Activated naive CD8-positive, alpha-beta T cell (primary cell): ENCODE measurements around the gene ALDH9A1.
"Not testable (repeated sequence)": the region's sequence is repeated elsewhere in the genome, so short reads cannot be mapped to it uniquely, and the experiment has no call there.

Experiments
- H3K27ac Mint-ChIP-seq: one replicate; pipeline ENCODE4 v1.8.0; 2021; ENCODE audit warnings: mixed read lengths
- H3K27me3 Mint-ChIP-seq: one replicate; pipeline ENCODE4 v1.8.0; 2021; ENCODE audit warnings: mixed read lengths
- H3K36me3 Mint-ChIP-seq: one replicate; pipeline ENCODE4 v1.8.0; 2021; ENCODE audit warnings: mixed read lengths
- H3K4me1 Mint-ChIP-seq: one replicate; pipeline ENCODE4 v1.8.0; 2021; ENCODE audit warnings: low read depth, mixed read lengths
- H3K4me3 Mint-ChIP-seq: one replicate; pipeline ENCODE4 v1.8.0; 2021; ENCODE audit warnings: mild to moderate bottlenecking, mixed read lengths
- H3K9me3 Mint-ChIP-seq: one replicate; pipeline ENCODE4 v1.8.0; 2021; ENCODE audit warnings: low read depth, mixed read lengths

Gene ALDH9A1

DNA sequence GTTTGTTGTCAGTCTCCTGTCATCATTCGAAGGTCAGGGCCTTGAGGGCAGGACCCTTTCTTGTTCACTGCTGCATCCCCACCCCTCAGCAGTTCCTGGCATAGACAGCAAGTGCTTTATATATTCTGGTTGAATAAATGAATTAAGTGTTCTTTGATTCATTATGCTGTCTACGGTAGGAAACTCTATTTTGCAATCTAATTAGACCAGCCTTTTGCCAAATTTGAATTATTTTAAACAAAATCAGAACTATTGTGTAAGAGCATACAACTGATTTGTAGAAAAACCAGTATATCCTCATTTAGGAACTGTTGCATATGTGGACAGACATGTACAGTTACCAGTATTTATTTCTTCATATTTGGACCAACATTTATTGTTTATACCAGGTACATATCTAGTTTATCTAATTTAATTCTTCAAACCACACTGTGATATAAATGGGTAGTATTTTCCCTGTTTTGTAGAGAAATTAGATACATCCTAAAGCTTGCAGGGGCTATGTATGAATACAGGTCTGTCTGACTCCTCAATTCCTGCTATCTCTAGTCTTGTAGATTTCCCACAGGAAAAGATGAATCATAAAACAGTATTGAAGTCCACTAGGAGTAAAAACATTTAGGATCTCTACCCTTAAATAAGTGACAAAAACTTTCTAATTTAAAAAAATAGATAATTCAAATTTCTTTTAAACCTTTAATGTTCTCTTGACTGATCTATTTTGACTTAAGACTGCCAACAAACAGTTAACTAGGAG, 57.0 kb downstream of the ALDH9A1 start:
- Mint-ChIP-seq H3K9me3 (no peaks in the 10 kb centered on the region), H3K27ac (no peak overlapping the region), H3K4me1 (peaks cover 16% of the 10 kb centered on the region), H3K27me3 (no peaks in the 10 kb centered on the region), H3K4me3 (no peak overlapping the region), H3K36me3 (peaks cover 4% of the 10 kb centered on the region)

DNA sequence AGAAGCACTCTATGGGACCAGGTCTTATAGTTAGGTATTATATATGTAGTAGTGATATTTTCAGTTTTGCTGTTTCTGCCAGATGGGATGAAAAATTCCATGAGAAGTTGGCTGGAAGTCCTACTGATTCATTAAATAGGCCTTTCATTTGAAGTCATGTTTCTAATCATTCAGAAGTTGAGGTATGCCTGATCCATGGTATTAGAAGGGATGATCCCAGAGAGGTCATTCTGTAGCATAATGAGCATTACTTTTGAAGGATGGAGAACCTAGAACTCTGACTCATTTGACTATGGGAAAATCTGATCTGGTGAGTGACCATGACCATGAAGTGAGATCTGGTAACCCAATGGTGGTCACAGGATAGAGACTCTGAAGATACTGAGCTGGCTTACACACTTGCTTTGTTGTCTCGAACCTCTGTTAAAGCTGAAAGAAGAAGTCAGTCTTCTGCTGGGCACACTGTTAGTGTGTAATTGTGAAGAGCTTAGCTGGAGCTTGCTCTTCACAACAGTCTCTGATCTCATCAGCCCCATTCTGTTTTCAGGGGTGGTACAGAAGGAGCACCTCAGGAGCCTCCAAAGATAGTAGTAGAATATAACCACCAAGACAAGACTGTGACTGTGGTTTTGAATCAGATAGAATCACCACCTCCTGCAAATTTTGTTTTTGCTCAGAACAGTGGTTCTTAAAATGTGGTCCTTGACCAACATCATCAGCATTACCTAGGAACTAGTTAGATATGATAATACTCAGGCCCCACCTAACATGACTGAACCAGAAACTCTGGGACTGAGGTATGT, 58.3 kb downstream of the ALDH9A1 start:
- Mint-ChIP-seq H3K4me1 (peaks cover 8% of the 10 kb centered on the region), H3K9me3 (no peaks in the 10 kb centered on the region), H3K27me3 (no peaks in the 10 kb centered on the region), H3K27ac (no peak overlapping the region), H3K36me3 (peaks cover 4% of the 10 kb centered on the region), H3K4me3 (no peak overlapping the region)

DNA sequence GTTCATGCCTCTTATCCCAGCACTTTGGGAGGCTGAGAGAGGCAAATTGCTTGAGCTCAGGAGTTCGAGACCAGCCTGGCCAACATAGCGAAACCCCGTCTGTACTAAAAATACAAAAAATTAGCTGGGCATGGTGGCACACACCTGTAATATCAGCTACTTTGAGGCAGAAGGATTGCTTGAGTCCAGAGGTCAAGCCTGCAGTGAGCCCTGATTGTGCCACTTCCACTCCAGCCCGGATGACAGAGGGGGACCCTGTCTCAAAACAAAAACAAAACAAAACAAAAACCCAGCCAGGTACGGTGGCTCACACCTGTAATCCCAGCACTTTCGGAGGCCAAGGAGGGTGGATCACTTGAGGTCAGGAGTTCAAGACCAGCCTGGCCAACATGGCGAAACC, 60.2 kb downstream of the ALDH9A1 start:
- not testable (repeated sequence) for H3K36me3 Mint-ChIP-seq, H3K9me3 Mint-ChIP-seq, H3K27ac Mint-ChIP-seq, H3K27me3 Mint-ChIP-seq, H3K4me3 Mint-ChIP-seq
- H3K4me1 Mint-ChIP-seq = peaks cover 19% of the 10 kb centered on the region

DNA sequence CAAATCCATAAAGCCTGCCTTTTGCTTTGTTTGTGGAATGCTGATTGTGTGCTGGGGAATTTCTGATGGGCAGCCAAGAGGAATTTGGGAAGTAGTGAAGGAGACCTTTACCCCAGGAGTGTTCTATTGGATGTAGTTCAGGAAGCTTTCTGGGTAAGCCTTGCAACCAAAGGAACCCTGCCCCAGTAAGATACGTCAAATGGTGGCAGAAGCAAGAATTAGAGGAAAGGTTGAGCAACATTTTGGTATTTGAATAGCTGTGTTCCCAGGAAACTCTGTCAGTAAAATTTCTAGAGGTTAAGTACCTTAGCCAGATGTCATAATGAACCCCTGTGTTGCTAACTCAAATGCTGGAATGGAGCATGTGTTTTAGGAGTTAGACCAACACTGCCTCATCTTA, 60.9 kb downstream of the ALDH9A1 start:
- no peak overlapping the region for H3K27ac Mint-ChIP-seq
- no peaks in the 10 kb centered on the region for H3K9me3 Mint-ChIP-seq
- H3K4me3 Mint-ChIP-seq = no peak overlapping the region
- H3K4me1 Mint-ChIP-seq = peaks cover 19% of the 10 kb centered on the region
- no peaks in the 10 kb centered on the region for H3K27me3 Mint-ChIP-seq
- peaks cover 4% of the 10 kb centered on the region for H3K36me3 Mint-ChIP-seq

DNA sequence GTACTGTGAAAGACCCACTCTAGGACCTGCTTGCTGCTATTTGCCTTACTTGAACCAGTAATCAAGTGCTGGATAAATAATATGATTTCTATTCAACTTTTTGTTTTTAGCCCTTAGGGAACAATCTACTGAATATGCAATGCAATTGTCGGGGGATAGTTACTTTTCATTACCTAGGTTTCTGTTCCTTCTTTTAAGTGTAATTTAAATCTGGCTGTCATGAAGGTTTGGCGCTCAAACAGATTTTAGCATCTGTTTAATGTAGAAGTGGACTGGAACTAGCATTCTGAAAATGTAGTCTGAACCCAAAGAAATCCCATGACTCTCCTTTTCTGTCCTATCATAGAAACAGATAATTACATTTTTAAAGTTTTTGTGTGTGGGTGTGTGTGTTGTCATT, 62.5 kb downstream of the ALDH9A1 start:
- Mint-ChIP-seq H3K27me3 (no peaks in the 10 kb centered on the region), H3K4me1 (peaks cover 19% of the 10 kb centered on the region), H3K9me3 (no peaks in the 10 kb centered on the region), H3K4me3 (no peak overlapping the region), H3K36me3 (peaks cover 4% of the 10 kb centered on the region), H3K27ac (no peak overlapping the region)

DNA sequence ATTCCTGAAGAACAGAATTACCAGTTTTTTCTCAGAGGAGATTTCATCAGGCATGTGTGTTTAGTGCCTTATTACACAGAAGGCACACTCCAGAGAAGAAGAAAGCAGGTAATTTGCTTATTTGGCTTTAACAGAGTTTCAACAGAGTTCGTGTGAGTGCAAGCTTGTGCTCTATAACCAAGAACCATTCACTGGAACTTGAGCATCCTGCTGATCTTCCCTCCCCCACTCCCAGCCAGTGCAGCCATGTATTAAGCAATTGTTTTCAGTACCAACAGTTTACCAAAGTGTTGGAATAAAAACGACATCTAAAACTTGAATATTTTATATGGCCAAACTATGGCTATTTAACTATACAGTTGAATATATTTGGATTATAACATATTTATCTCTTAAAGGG, 63.0 kb downstream of the ALDH9A1 start:
- Mint-ChIP-seq H3K27me3 (no peaks in the 10 kb centered on the region), H3K36me3 (peaks cover 4% of the 10 kb centered on the region), H3K27ac (no peak overlapping the region), H3K9me3 (no peaks in the 10 kb centered on the region), H3K4me3 (no peak overlapping the region), H3K4me1 (peaks cover 17% of the 10 kb centered on the region)

DNA sequence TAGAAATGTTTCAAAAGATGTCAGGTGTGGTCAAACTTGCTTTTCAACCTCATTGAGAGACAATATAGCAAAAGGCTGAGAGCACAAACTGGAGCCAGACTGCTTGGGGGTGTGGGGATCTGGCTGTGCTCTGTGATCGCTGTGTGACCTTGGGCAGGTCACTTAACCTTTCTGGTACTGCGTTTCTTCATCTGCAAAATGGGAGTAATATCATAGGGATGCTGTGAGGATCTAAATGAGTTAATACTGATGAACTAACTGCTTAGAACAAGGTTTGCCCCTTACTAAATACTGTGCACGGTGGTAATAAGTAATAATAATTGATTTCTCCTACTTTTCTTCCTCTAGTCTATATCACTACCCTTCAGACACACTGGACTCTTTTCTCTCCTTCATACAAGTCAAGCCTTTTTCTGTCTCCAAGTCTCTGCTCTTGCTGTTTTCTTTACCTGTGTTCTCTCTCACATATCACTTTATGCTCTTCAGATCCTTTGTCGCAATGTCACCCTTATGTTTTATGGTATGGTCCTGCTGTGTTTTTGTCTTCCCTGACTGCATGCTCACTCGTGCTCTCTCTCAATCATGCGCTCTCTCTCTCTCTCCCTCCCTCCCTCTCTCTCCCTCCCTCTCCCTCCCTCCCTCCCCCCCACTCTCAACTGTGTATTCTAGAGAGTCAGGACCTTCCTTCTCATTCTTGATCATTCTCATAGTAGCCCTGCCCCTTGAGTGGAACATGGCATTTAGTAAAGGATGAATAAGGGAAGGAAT, 64.0 kb downstream of the ALDH9A1 start:
- no peak overlapping the region for H3K27ac Mint-ChIP-seq

DNA sequence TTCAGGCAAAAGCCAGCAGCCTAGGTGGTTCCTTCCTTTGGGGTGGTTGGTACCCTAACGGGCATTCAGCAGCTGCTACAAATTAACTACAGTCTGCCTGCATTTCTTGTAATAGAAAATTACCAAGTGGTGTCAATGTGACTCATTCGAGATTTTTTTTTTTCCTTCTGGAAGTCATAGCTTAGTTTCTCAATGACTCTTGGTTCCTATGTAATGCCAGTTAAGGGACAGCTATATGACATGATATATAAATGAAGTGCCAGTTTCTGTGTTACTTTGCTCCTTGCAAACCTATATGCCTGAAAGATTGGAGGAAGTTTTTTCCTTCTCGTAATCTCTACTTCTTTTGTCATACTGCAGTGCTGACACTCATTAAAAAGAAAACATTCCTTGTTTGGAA, 64.7 kb downstream of the ALDH9A1 start:
- Mint-ChIP-seq H3K4me1 (peaks cover 18% of the 10 kb centered on the region), H3K36me3 (no peaks in the 10 kb centered on the region), H3K27me3 (no peaks in the 10 kb centered on the region), H3K27ac (no peak overlapping the region), H3K4me3 (no peak overlapping the region), H3K9me3 (no peaks in the 10 kb centered on the region)

More for the DNA sequence above, 64.0 kb downstream of the ALDH9A1 start:
- Mint-ChIP-seq H3K36me3 (no peaks in the 10 kb centered on the region), H3K4me3 (no peak overlapping the region), H3K27me3 (no peaks in the 10 kb centered on the region), H3K9me3 (no peaks in the 10 kb centered on the region), H3K4me1 (peaks cover 15% of the 10 kb centered on the region)

DNA sequence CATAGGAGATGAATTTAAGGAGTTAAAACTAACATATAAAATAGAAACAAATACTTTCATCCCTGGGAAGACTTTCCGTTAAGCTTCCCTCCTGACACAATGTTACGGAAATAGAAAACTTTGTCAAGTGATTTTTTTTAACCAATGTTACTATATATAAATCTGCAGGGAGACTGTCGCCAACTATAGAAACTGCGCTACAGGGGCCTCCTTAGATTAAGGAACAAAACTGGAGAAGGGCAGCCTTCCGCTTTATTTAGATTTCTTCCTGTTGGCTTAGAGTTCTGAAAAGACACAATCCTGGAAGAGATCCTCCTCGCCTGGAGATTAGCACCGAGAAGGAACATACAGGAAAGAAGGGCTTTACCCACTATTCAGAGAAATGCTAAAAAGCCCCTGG, 65.9 kb downstream of the ALDH9A1 start:
- Mint-ChIP-seq H3K27ac (no peak overlapping the region), H3K36me3 (no peaks in the 10 kb centered on the region), H3K9me3 (no peaks in the 10 kb centered on the region), H3K27me3 (no peaks in the 10 kb centered on the region), H3K4me3 (peak overlapping the region; percentile 36), H3K4me1 (peaks cover 18% of the 10 kb centered on the region)

DNA sequence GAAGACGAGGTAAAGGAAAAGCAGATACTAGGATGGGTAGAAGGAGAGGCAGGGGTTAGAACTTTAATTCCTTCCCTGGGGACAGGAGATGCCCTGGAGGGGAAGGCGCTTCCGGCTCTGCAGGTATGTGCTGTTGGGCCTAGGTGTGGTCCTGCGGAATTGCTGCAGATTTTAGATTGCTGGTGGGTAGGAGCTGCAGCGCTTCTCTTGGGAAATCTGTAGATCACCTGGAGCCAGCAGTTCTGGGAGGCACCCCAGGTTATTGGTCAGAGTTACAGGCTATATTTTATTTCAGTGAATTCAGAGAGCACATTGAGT, 66.3 kb downstream of the ALDH9A1 start:
- no peak overlapping the region for H3K27ac Mint-ChIP-seq
- no peak overlapping the region for H3K4me3 Mint-ChIP-seq
- H3K27me3 Mint-ChIP-seq = no peaks in the 10 kb centered on the region
- no peaks in the 10 kb centered on the region for H3K36me3 Mint-ChIP-seq
- no peaks in the 10 kb centered on the region for H3K9me3 Mint-ChIP-seq
- H3K4me1 Mint-ChIP-seq = peaks cover 18% of the 10 kb centered on the region

DNA sequence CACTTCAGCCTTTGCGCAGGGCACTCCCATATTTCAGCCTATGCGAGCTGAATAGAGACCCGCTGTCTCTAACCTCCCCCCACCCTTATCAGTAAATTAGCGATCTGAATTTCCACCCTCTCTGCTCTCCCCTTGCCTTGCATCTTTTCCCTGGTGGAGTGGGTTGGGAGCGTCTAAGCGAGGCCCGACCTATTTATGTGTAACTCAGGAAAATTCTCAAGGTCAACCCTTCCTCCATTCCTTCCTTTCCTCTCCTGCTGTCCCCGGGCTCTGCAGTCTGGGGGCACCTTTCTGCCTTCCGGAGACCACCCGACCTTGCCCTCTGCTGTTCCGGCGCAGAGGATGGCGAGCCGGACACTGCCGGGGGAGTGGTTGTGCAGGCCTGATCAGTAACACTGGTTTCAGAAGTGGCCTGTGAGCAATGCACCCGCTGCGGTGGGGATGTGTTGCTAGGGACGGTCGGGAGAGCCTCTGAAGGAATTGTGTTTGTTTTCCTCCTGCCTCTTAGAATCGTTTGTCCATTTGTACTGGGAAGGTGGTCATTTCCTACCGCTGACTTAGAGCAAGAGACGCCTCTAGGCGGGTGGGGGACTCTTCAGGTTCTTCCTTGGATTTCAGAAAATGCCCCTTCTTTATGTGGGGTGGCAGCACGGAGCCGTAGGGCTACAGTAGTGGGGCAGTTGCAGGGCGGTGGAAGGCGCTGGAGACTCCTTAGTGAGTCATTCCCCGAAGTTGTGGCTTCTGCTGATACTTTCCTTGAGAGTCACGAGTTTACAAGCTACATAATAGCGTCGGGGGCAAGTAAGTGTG, 66.8 kb downstream of the ALDH9A1 start:
- H3K27ac Mint-ChIP-seq = no peak overlapping the region
- H3K27me3 Mint-ChIP-seq = no peaks in the 10 kb centered on the region
- H3K4me1 Mint-ChIP-seq = peaks cover 18% of the 10 kb centered on the region
- no peaks in the 10 kb centered on the region for H3K36me3 Mint-ChIP-seq
- no peaks in the 10 kb centered on the region for H3K9me3 Mint-ChIP-seq
- no peak overlapping the region for H3K4me3 Mint-ChIP-seq

DNA sequence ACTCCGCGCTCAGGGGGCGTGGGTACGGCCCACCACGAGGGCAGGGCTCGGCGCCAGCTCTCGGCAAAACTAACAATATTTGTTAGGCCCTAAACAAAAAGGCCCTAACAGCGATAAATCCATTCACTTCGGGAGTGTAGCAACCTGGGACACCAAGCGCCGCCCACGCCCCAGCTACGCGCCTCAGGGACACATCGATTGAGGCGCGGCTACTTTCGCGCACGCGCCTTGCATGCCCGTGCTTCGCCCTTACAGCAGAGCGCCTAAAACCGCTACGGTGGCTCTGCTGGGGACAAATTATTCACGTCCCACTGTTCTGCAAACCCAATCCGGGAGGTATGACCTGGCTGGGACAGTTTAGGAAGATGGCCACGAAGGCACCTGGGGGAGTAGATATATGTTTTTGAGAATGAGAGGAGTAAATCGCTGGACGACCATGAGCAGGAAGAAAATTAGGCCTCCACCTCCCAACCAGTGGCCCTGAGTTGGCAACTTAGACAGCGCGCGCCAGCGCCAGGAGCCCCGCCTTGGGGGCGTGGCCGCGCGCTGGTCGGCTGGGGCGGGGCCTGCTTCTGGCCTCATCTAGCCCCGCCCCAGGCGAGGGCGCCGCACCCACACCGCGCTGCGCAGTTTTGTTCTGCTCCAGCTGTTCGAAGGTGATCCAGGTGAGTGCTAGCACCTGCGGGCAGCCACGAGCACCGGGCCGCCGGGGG, 67.6 kb downstream of the ALDH9A1 start, which contains the start of gene MGST3:
Gene MGST3, plus strand, starts transcription at position 606 of the 713 bp plus-strand sequence. CDS start 18,614 bp downstream, outside the sequence.
- H3K4me1 Mint-ChIP-seq = peaks cover 18% of the 10 kb centered on the region
- H3K36me3 Mint-ChIP-seq = no peaks in the 10 kb centered on the region
- no peak within 1 kb of the TSS for H3K4me3 Mint-ChIP-seq
- no peaks in the 10 kb centered on the region for H3K9me3 Mint-ChIP-seq
- no peaks in the 10 kb centered on the region for H3K27me3 Mint-ChIP-seq
- peak within 1 kb of the TSS; percentile 81 for H3K27ac Mint-ChIP-seq

DNA sequence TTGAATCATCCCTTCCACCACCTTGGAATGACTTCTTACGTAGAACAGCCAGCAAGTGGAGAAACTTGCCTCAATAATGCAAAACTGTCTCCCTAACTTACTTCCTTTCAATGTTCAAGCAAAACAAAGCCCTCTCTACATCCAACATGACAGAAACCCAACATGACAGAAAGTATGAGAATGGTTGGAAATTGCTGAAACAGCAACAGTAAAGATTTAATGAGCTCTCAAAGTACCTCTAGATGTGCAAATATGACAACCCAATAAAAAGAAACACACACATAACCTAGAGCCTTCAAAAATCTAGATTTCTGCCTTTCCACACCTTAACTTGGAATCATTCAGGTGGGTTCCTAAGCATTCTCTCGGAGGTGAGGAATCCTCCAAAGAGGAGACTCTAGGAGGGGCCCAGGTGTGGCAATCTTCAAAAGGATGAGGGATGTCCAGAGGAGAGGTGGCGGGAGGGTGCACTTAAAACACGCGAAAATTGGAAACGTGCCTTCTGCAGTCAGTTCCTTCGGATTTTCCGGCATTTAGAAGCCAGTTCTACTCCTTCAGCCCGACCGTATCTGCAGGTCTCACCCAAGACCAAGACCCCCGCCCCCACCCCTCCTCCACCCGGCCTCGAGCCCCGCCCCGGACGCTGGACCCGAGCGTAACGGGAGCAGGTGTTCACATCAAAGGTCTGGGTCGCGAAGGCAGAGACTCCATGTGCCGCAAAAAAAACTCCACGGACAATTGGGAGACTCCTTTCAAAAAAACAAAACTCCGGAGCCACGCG, 68.3 kb downstream of the ALDH9A1 start:
- H3K9me3 Mint-ChIP-seq = no peaks in the 10 kb centered on the region
- no peak overlapping the region for H3K4me3 Mint-ChIP-seq
- H3K27me3 Mint-ChIP-seq = no peaks in the 10 kb centered on the region
- peaks cover 18% of the 10 kb centered on the region for H3K4me1 Mint-ChIP-seq
- H3K27ac Mint-ChIP-seq = peak overlapping the region; percentile 81
- H3K36me3 Mint-ChIP-seq = no peaks in the 10 kb centered on the region
